Subcutaneous adipose tissue (tissue), 4 donors: ENCODE data around the gene CCND3. TPM values are rescaled to one million over a fixed set of nuclear protein-coding genes. Genes with fewer than 3 reads are reported as not detected.

Experiments used
- CTCF ChIP-seq: fragments of 450-650 bp; IDR thresholded peaks from one replicate; pipeline ENCODE4 v1.5.1; 2016; ENCODE audit warnings: low read depth, mild to moderate bottlenecking, control low read depth, antibody characterized with exemption, moderate library complexity
- total RNA-seq, 4 donors: library from RNA; depleted of rRNA; stranded (reverse); fragments of >200 nt; gene quantifications; one replicate each; pipeline ENCODE4 v1.1.0, GENCODE V29; 2016

CCND3 gene
- total RNA-seq, 4 donors from 2014 or later: 75.2 to 153 (median 130) TPM

DNA sequence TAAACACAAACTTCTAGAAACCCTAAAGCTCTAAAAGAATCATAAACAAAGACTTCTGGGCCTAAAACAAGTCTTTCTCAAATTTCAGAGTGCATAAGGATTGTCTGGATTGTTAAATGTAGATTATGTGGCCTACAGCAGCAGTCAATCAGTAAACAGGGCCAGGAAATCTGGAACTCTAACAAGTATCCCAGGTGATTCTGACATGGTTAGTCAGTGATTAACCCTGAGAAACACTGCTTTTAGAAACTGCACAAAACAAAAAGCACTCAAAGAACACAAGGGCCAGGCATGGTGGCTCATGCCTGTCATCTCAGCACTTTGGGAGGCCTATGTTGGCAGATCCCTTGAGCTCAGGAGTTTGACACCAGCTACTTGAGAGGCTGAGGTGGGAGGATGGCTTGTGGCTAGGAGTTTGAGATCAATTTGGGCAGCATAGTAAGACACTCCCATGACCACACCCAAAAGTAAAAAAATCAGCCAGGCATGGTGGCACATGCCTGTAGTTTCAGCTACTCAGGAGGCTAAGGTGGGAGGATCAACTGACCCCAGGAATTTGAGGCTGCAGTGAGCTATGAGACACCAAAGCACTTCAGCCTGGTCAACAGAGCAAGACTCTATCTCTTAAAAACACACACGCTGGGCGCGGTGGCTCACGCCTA, 26.6 kb downstream of the CCND3 start:
- no peak for TF ChIP-seq CTCF

- no peak for TF ChIP-seq CTCF
Measured at GRCh38 chr6:41914343-41914742, 27.3 kb downstream of the CCND3 start.

GRCh38 chr6:41909727-41910126, 31.9 kb downstream of the CCND3 start:
- TF ChIP-seq CTCF: no peak

DNA sequence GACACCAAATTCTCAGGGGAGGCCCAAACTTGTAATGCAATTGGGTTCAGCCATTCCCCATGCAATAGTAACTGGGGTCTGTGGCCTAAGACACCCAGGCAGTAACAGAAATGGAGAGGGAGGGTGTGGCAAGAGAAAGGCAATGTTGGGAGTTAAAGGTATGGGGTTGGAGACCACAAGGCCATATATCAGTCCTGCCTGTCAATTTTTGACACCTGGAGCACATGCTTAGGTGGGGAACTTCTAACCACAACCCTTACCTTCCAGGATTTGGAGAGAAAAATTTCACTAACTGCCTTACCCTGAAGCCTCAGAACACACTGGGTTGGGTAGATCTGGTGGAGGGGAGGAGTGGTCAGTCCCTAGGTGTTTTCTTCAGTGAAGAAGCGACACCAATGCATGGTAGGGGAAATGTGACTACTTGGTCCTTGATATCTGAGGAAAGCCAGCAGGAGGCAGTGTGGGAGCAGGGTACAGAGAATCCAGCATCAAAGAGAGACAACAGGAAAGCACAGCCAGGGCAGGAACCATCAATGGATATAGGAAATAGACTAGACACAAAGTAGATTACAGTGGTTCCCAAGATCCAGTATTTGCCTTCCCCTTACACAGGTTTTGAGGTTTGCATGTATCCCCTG, 39.6 kb downstream of the CCND3 start:
- TF ChIP-seq CTCF: no peak

- TF ChIP-seq CTCF: no peak
Measured at GRCh38 chr6:41900861-41901260, 40.7 kb downstream of the CCND3 start.

GRCh38 chr6:41896281-41896680, 45.3 kb downstream of the CCND3 start:
- TF ChIP-seq CTCF: no peak

GRCh38 chr6:41895300-41896233, 46.0 kb downstream of the CCND3 start, which contains the start of gene USP49:
TSS of gene USP49 (minus strand) at chr6:41895375. CDS start at chr6:41806983, 88,392 bp downstream.
- no peak for TF ChIP-seq CTCF
